Activated naive CD8-positive, alpha-beta T cell treated with anti-CD3 and anti-CD28 coated beads, Interleukin-2, amount 50 U/mL, for 16 hours (primary cell): ENCODE data around the gene PSMA1.

Experiments used
- DNase-seq: peaks from one replicate; pipeline ENCODE4 v3.0.0-alpha.2; 2020; ENCODE audit warnings: low read depth, low spot score

PSMA1 gene

GRCh38 chr11:14529951-14530350 is 9.8 kb upstream of the PSMA1 start:
- DNase-seq, result no peak

GRCh38 chr11:14529321-14529720 is 9.1 kb upstream of the PSMA1 start:
- no peak for DNase-seq

GRCh38 chr11:14522801-14523200 is 2.6 kb upstream of the PSMA1 start:
- no peak for DNase-seq

GRCh38 chr11:14522245-14522644 is 2.1 kb upstream of the PSMA1 start:
- DNase-seq, result no peak

- no peak for DNase-seq
Measured at GRCh38 chr11:14520747-14521151, 563 bp upstream of the PSMA1 start.

GRCh38 chr11:14519597-14519916 is 629 bp downstream of the PSMA1 start:
- DNase-seq, result no peak

- no peak for DNase-seq
Measured at GRCh38 chr11:14518820-14519219, 1.4 kb downstream of the PSMA1 start.

GRCh38 chr11:14513800-14514199 is 6.4 kb downstream of the PSMA1 start:
- no peak for DNase-seq

GRCh38 chr11:14506532-14506931 is 13.7 kb downstream of the PSMA1 start:
- DNase-seq, result no peak

GRCh38 chr11:14503023-14503422 is 17.2 kb downstream of the PSMA1 start:
- no peak for DNase-seq

- DNase-seq, result no peak
Measured at GRCh38 chr11:14502039-14502438, 18.1 kb downstream of the PSMA1 start.

GRCh38 chr11:14500181-14500651 is 20.0 kb downstream of the PSMA1 start:
- no peak for DNase-seq

- DNase-seq, result peak; percentile 82
Measured at GRCh38 chr11:14499560-14500180, 20.5 kb downstream of the PSMA1 start, which contains the start of gene COPB1. Gene COPB1 (minus strand): TSS chr11:14499811. CDS start chr11:14498928, 883 bp downstream.

- DNase-seq, result no peak
Measured at GRCh38 chr11:14499178-14499559, 21.0 kb downstream of the PSMA1 start.

- DNase-seq, result no peak
Measured at GRCh38 chr11:14480716-14481115, 39.5 kb downstream of the PSMA1 start.

GRCh38 chr11:14471127-14471526 is 49.1 kb downstream of the PSMA1 start:
- DNase-seq, result no peak

GRCh38 chr11:14463623-14464022 is 56.6 kb downstream of the PSMA1 start:
- no peak for DNase-seq

- DNase-seq, result no peak
Measured at GRCh38 chr11:14460147-14460546, 60.0 kb downstream of the PSMA1 start.

GRCh38 chr11:14458377-14458776 is 61.8 kb downstream of the PSMA1 start:
- DNase-seq, result no peak

GRCh38 chr11:14455648-14456430 is 64.3 kb downstream of the PSMA1 start:
- DNase-seq, result no peak
